Endothelial cell (in vitro differentiated cells): ENCODE results near the gene SLAMF9. TPM values are rescaled to one million over a fixed set of nuclear protein-coding genes. Genes with fewer than 3 reads are reported as not detected.
A peak's percentile ranks its signal among the peaks of the same experiment; 100 is the strongest.

ENCODE experiments used
- DNase-seq: peaks from one replicate; pipeline ENCODE4 v3.0.0; 2021; ENCODE audit warnings: low spot score
- H3K27ac Mint-ChIP-seq: one replicate; pipeline ENCODE4 v1.8.0; 2021; ENCODE audit warnings: mixed read lengths, inconsistent platforms; ENCODE audit not compliant: unreplicated experiment
- H3K27me3 Mint-ChIP-seq: one replicate; pipeline ENCODE4 v1.8.0; 2021; ENCODE audit warnings: mild to moderate bottlenecking, moderate library complexity, mixed read lengths, inconsistent platforms; ENCODE audit not compliant: unreplicated experiment
- H3K36me3 Mint-ChIP-seq: one replicate; pipeline ENCODE4 v1.8.0; 2021; ENCODE audit warnings: mild to moderate bottlenecking, low read depth, mixed read lengths, inconsistent platforms; ENCODE audit not compliant: unreplicated experiment
- H3K4me1 Mint-ChIP-seq: one replicate; pipeline ENCODE4 v1.8.0; 2021; ENCODE audit warnings: mild to moderate bottlenecking, mixed read lengths, inconsistent platforms; ENCODE audit not compliant: unreplicated experiment
- H3K4me3 Mint-ChIP-seq: one replicate; pipeline ENCODE4 v1.8.0; 2021; ENCODE audit warnings: mild to moderate bottlenecking, mixed read lengths, inconsistent platforms; ENCODE audit not compliant: unreplicated experiment
- H3K9me3 Mint-ChIP-seq: one replicate; pipeline ENCODE4 v1.8.0; 2021; ENCODE audit warnings: mixed read lengths, inconsistent platforms; ENCODE audit not compliant: unreplicated experiment
- total RNA-seq: library from RNA; stranded (reverse); fragmentation: NEBNext Ultra II Directional; extraction: Animal tissue kit (Norgen Biotek cat#: 25700); gene quantifications from one replicate; pipeline ENCODE4 v1.2.1, GENCODE V29; 2021; ENCODE audit not compliant: unreplicated experiment
- TF ChIP-seq, protein P1 (sequence below): fragments of 200-600 bp; sonication (generic); IDR thresholded peaks from one replicate; pipeline ENCODE4 v1.5.0; 2021; ENCODE audit warnings: antibody characterized with exemption; ENCODE audit not compliant: unreplicated experiment

SLAMF9 gene
- total RNA-seq, 1 donor from 2014 or later = not detected

- TF ChIP-seq, protein P1, sequence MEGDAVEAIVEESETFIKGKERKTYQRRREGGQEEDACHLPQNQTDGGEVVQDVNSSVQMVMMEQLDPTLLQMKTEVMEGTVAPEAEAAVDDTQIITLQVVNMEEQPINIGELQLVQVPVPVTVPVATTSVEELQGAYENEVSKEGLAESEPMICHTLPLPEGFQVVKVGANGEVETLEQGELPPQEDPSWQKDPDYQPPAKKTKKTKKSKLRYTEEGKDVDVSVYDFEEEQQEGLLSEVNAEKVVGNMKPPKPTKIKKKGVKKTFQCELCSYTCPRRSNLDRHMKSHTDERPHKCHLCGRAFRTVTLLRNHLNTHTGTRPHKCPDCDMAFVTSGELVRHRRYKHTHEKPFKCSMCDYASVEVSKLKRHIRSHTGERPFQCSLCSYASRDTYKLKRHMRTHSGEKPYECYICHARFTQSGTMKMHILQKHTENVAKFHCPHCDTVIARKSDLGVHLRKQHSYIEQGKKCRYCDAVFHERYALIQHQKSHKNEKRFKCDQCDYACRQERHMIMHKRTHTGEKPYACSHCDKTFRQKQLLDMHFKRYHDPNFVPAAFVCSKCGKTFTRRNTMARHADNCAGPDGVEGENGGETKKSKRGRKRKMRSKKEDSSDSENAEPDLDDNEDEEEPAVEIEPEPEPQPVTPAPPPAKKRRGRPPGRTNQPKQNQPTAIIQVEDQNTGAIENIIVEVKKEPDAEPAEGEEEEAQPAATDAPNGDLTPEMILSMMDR = peak; percentile 99
- Mint-ChIP-seq H3K36me3 (peaks cover 12% of the 10 kb centered on the region), H3K27ac (no peak overlapping the region), H3K4me3 (no peak overlapping the region), H3K9me3 (no peaks in the 10 kb centered on the region), H3K4me1 (no peaks in the 10 kb centered on the region), H3K27me3 (peaks cover 22% of the 10 kb centered on the region)
- peak; percentile 93 for DNase-seq
Measured at GRCh38 chr1:159936273-159936904, 17.6 kb downstream of the SLAMF9 start.

GRCh38 chr1:159935719-159936272 is 18.2 kb downstream of the SLAMF9 start:
- peaks cover 22% of the 10 kb centered on the region for H3K27me3 Mint-ChIP-seq
- DNase-seq = no peak
- no peaks in the 10 kb centered on the region for H3K4me1 Mint-ChIP-seq
- peaks cover 12% of the 10 kb centered on the region for H3K36me3 Mint-ChIP-seq
- TF ChIP-seq, protein P1 = no peak
- H3K9me3 Mint-ChIP-seq = no peaks in the 10 kb centered on the region
- H3K4me3 Mint-ChIP-seq = no peak overlapping the region
- no peak overlapping the region for H3K27ac Mint-ChIP-seq

DNA sequence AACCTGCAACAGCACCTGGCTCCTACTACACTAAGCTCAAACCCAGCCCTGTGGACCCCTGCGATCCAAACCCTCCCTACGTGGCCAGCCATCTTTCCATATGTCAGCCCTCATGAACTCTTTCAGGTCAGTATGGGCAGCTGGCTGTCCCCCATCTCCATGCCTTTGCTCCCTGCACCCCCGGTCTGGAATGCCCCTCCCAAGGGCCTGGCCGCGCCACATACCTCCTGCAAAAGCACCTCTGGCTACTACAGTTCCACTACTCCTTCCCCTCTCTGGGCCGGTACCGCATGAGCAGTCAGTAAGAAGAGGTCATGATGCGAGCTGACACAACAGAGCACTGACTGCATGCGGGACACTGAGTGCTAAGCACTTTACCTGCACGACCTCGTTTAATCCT is 18.7 kb downstream of the SLAMF9 start:
- no peaks in the 10 kb centered on the region for H3K9me3 Mint-ChIP-seq
- no peak overlapping the region for H3K27ac Mint-ChIP-seq
- H3K27me3 Mint-ChIP-seq = peaks cover 21% of the 10 kb centered on the region
- H3K36me3 Mint-ChIP-seq = peaks cover 12% of the 10 kb centered on the region
- TF ChIP-seq, protein P1 = no peak
- H3K4me1 Mint-ChIP-seq = no peaks in the 10 kb centered on the region
- DNase-seq = no peak
- no peak overlapping the region for H3K4me3 Mint-ChIP-seq

- TF ChIP-seq, protein P1 = no peak
- DNase-seq = no peak
- Mint-ChIP-seq H3K36me3 (peaks cover 12% of the 10 kb centered on the region), H3K9me3 (no peaks in the 10 kb centered on the region), H3K27me3 (peaks cover 18% of the 10 kb centered on the region), H3K4me3 (no peak overlapping the region), H3K27ac (peak overlapping the region; percentile 46), H3K4me1 (no peaks in the 10 kb centered on the region)
Measured at GRCh38 chr1:159934136-159935039, 19.6 kb downstream of the SLAMF9 start.
